Measurements from ENCODE around the gene DDX31. TPM values are rescaled to one million over a fixed set of nuclear protein-coding genes. Genes with fewer than 3 reads are reported as not detected.

DDX31 gene
- total RNA-seq, 2 experiments from 2014 or later, result 28.3 to 28.8 TPM

GRCh38 chr9:132627106-132627505 is 42.7 kb downstream of the DDX31 start:
- no peak for TF ChIP-seq CTCF (conservative IDR thresholded peaks at IDR 0.05; ENCODE audit: low read length)
- no peak for TF ChIP-seq EZH2phosphoT487 (IDR thresholded peaks at IDR 0.05; ENCODE audit: borderline replicate concordance, low read depth, low read length)

GRCh38 chr9:132626285-132626684 is 43.5 kb downstream of the DDX31 start:
- BruUV-seq (replicated peaks), result no TSS peak
- CTCF ChIA-PET (ENCODE audit: unreplicated experiment), result no interaction called here
- Histone ChIP-seq H4K20me1 (ENCODE audit: insufficient read depth, low read length) (no peaks in the 10 kb centered on the region), H3K27ac (ENCODE audit: low read depth, low read length, poor library complexity, severe bottlenecking) (no peak overlapping the region), H3K36me3 (ENCODE audit: insufficient read depth, low read length) (peaks cover 84% of the 10 kb centered on the region), H3K4me3 (ENCODE audit: low read depth, low read length, poor library complexity, severe bottlenecking) (no peak overlapping the region), H3K79me2 (ENCODE audit: insufficient read depth, low read depth, low read length) (no peaks in the 10 kb centered on the region), H3K9me2 (ENCODE audit: insufficient read depth, low read length) (no peaks in the 10 kb centered on the region), H2AFZ (ENCODE audit: low read length) (no peak overlapping the region), H3K9me3 (ENCODE audit: low read length) (no peaks in the 10 kb centered on the region), H3K4me1 (ENCODE audit: insufficient read depth, low read length, poor library complexity, severe bottlenecking) (no peaks in the 10 kb centered on the region), H3K4me2 (ENCODE audit: low read length) (no peak overlapping the region)
- no peak for DNase-seq (ENCODE audit: low spot score)
- POLR2A ChIA-PET, result no interaction called here
- TF ChIP-seq CTCF (conservative IDR thresholded peaks at IDR 0.05; ENCODE audit: low read length) (no peak), EZH2phosphoT487 (IDR thresholded peaks at IDR 0.05; ENCODE audit: borderline replicate concordance, low read depth, low read length) (no peak)
- intact Hi-C loops (cut with micrococcal nuclease; ENCODE audit: unreplicated experiment), result no loop called here

More at GRCh38 chr9:132627106-132627505, 42.7 kb downstream of the DDX31 start:
- BruUV-seq (replicated peaks), result no TSS peak
- Histone ChIP-seq H3K9me2 (ENCODE audit: insufficient read depth, low read length) (no peaks in the 10 kb centered on the region), H3K36me3 (ENCODE audit: insufficient read depth, low read length) (peaks cover 84% of the 10 kb centered on the region), H4K20me1 (ENCODE audit: insufficient read depth, low read length) (no peaks in the 10 kb centered on the region), H3K27ac (ENCODE audit: low read depth, low read length, poor library complexity, severe bottlenecking) (no peak overlapping the region), H2AFZ (ENCODE audit: low read length) (no peak overlapping the region), H3K4me2 (ENCODE audit: low read length) (no peak overlapping the region), H3K4me1 (ENCODE audit: insufficient read depth, low read length, poor library complexity, severe bottlenecking) (no peaks in the 10 kb centered on the region), H3K79me2 (ENCODE audit: insufficient read depth, low read depth, low read length) (no peaks in the 10 kb centered on the region), H3K9me3 (ENCODE audit: low read length) (no peaks in the 10 kb centered on the region), H3K4me3 (ENCODE audit: low read depth, low read length, poor library complexity, severe bottlenecking) (no peak overlapping the region)
- intact Hi-C loops (cut with micrococcal nuclease; ENCODE audit: unreplicated experiment), result no loop called here
- CTCF ChIA-PET (ENCODE audit: unreplicated experiment), result no interaction called here
- DNase-seq (ENCODE audit: low spot score), result no peak
- POLR2A ChIA-PET, result no interaction called here

GRCh38 chr9:132622159-132622558 is 47.6 kb downstream of the DDX31 start:
- Histone ChIP-seq H3K9me3 (ENCODE audit: low read length) (no peaks in the 10 kb centered on the region), H3K4me3 (ENCODE audit: low read depth, low read length, poor library complexity, severe bottlenecking) (no peak overlapping the region), H3K4me1 (ENCODE audit: insufficient read depth, low read length, poor library complexity, severe bottlenecking) (no peaks in the 10 kb centered on the region), H3K4me2 (ENCODE audit: low read length) (no peak overlapping the region), H3K79me2 (ENCODE audit: insufficient read depth, low read depth, low read length) (no peaks in the 10 kb centered on the region), H2AFZ (ENCODE audit: low read length) (no peak overlapping the region), H3K9me2 (ENCODE audit: insufficient read depth, low read length) (no peaks in the 10 kb centered on the region), H4K20me1 (ENCODE audit: insufficient read depth, low read length) (no peaks in the 10 kb centered on the region), H3K27ac (ENCODE audit: low read depth, low read length, poor library complexity, severe bottlenecking) (no peak overlapping the region), H3K36me3 (ENCODE audit: insufficient read depth, low read length) (peaks cover 80% of the 10 kb centered on the region)
- POLR2A ChIA-PET, result interaction anchor here (0.6 kb wide), 1 partner anchor 72 kb away, joined by 10 read pairs; no protein-coding TSS in a partner anchor
- intact Hi-C loops (cut with micrococcal nuclease; ENCODE audit: unreplicated experiment), result no loop called here
- BruUV-seq (replicated peaks), result no TSS peak
- CTCF ChIA-PET (ENCODE audit: unreplicated experiment), result no interaction called here
- DNase-seq (ENCODE audit: low spot score), result no peak
- TF ChIP-seq EZH2phosphoT487 (IDR thresholded peaks at IDR 0.05; ENCODE audit: borderline replicate concordance, low read depth, low read length), result no peak
- TF ChIP-seq CTCF (conservative IDR thresholded peaks at IDR 0.05; ENCODE audit: low read length), result no peak
